ENCODE data around the gene DCC.

The DCC gene

GRCh38 chr18:53261241-53261640 is 921.2 kb downstream of the DCC start:
- no peak for DNase-seq

- no peak for DNase-seq
These were observed 926.9 kb downstream of the DCC start for GRCh38 chr18:53266850-53267249.

- no peak for DNase-seq
These were observed 928.5 kb downstream of the DCC start for GRCh38 chr18:53268455-53268854.

- no peak for DNase-seq
These were observed 941.4 kb downstream of the DCC start for GRCh38 chr18:53281406-53281805.

GRCh38 chr18:53283708-53284107 is 943.7 kb downstream of the DCC start:
- no peak for DNase-seq

GRCh38 chr18:53305461-53305860 is 965.5 kb downstream of the DCC start:
- DNase-seq, result no peak

GRCh38 chr18:53319628-53320027 is 979.6 kb downstream of the DCC start:
- no peak for DNase-seq

GRCh38 chr18:53322163-53322562 is 982.2 kb downstream of the DCC start:
- no peak for DNase-seq

GRCh38 chr18:53324353-53324752 is 984.4 kb downstream of the DCC start:
- no peak for DNase-seq

GRCh38 chr18:53360501-53361443 is 1020.8 kb downstream of the DCC start:
- DNase-seq, result no peak

GRCh38 chr18:53375621-53376020 is 1035.6 kb downstream of the DCC start:
- no peak for DNase-seq

GRCh38 chr18:53380063-53380639 is 1040.2 kb downstream of the DCC start:
- DNase-seq, result peak; percentile 14

- no peak for DNase-seq
These were observed 1042.9 kb downstream of the DCC start for GRCh38 chr18:53382870-53383269.

- DNase-seq, result no peak
These were observed 1045.9 kb downstream of the DCC start for GRCh38 chr18:53385889-53386288.

- DNase-seq, result no peak
These were observed 1047.6 kb downstream of the DCC start for GRCh38 chr18:53387581-53387980.

- no peak for DNase-seq
These were observed 1062.7 kb downstream of the DCC start for GRCh38 chr18:53402670-53403069.

GRCh38 chr18:53408271-53408670 is 1068.3 kb downstream of the DCC start:
- DNase-seq, result no peak

GRCh38 chr18:53411511-53411910 is 1071.5 kb downstream of the DCC start:
- DNase-seq, result no peak

- no peak for DNase-seq
These were observed 1077.0 kb downstream of the DCC start for GRCh38 chr18:53417003-53417402.

- no peak for DNase-seq
These were observed 1081.9 kb downstream of the DCC start for GRCh38 chr18:53421869-53422268.

- no peak for DNase-seq
These were observed 1082.9 kb downstream of the DCC start for GRCh38 chr18:53422896-53423295.

- DNase-seq, result no peak
These were observed 1086.7 kb downstream of the DCC start for GRCh38 chr18:53426666-53427184.

GRCh38 chr18:53441761-53442414 is 1101.9 kb downstream of the DCC start:
- DNase-seq, result no peak

- DNase-seq, result no peak
These were observed 1102.4 kb downstream of the DCC start for GRCh38 chr18:53442415-53442783.

All from hematopoietic multipotent progenitor cell treated with erythropoietin and hydrocortisone succinate and interleukin-3 and kit ligand, for 6 days (in vitro differentiated cells).